Measurements from ENCODE around the gene CBX1.
"Not testable (repeated sequence)": the region's sequence is repeated elsewhere in the genome, so short reads cannot be mapped to it uniquely, and the experiment has no call there.

DNA sequence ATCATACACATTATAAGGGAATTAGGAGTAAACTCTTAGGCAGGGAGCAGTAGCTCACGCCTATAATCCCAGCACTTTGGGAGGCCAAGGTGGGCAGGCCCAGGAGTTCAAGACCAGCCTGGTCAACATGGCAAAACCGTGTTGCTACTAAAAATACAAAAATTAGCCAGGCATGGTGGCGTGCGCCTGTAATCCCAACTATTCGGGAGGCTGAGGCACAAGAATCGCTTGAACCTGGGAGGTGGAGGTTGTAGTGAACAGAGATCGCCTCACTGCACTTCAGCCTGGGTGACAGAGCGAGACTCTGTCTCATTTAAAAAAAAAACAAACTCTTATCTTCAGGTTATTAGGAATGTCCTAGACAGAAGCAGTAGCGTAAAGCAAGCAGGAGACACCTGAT, 28.5 kb downstream of the CBX1 start:
- TF ChIP-seq CTCF (IDR thresholded peaks at IDR 0.05; ENCODE audit: low read depth, low read length, poor library complexity, severe bottlenecking); EZH2phosphoT487 (IDR thresholded peaks at IDR 0.05; ENCODE audit: borderline replicate concordance, low read length): not testable (repeated sequence)

Data from DOHH2 (cell line).